Keratinocyte (primary cell): ENCODE results near the gene RALGPS2. TPM values are rescaled to one million over a fixed set of nuclear protein-coding genes. Genes with fewer than 3 reads are reported as not detected.
"Not testable (repeated sequence)": the region's sequence is repeated elsewhere in the genome, so short reads cannot be mapped to it uniquely, and the experiment has no call there.

Experiments
- DNase-seq: peaks from one replicate; pipeline ENCODE4 v3.0.0-alpha.2; 2011; ENCODE audit warnings: low read depth, missing footprints, low spot score
- FAIRE-seq: peaks from 2 replicates; lab custom pipeline; 2011; peaks lifted over from hg19 to GRCh38; lab: Jason Lieb, UNC
- H2AFZ ChIP-seq: 2 replicates; pipeline ENCODE4 v1.6.0; 2012; ENCODE audit warnings: low read length, control low read depth, inconsistent platforms; ENCODE audit not compliant: control insufficient read depth
- H3K27ac ChIP-seq: 2 replicates; pipeline ENCODE4 v1.5.1; 2011; ENCODE audit warnings: low read length; ENCODE audit not compliant: control insufficient read depth, insufficient read depth
- H3K27me3 ChIP-seq: 3 replicates; pipeline ENCODE4 v1.6.0; 2011; ENCODE audit warnings: low read length; ENCODE audit not compliant: control insufficient read depth, insufficient read depth; ENCODE audit errors: extremely low read depth
- H3K36me3 ChIP-seq, 2 experiments: 2 replicates in 1 of 2; 3 replicates in 1 of 2; pipeline ENCODE4 v1.5.1; 2011; ENCODE audit warnings: low read length in 2 of 2, mild to moderate bottlenecking in 1 of 2; ENCODE audit not compliant: control insufficient read depth in 2 of 2, insufficient read depth in 2 of 2; ENCODE audit errors: extremely low read depth in 1 of 2
- H3K4me1 ChIP-seq: 3 replicates; pipeline ENCODE4 v1.5.1; 2011; ENCODE audit warnings: low read length; ENCODE audit not compliant: control insufficient read depth, insufficient read depth; ENCODE audit errors: extremely low read depth
- H3K4me2 ChIP-seq: 3 replicates; pipeline ENCODE4 v1.6.0; 2011; ENCODE audit warnings: low read depth, low read length; ENCODE audit not compliant: control insufficient read depth, insufficient read depth; ENCODE audit errors: extremely low read depth
- H3K4me3 ChIP-seq, 3 experiments: fragments of 200-600 bp in 1 of 3; sonication (generic) in 1 of 3; 2 replicates in 2 of 3; 3 replicates in 1 of 3; pipeline ENCODE4 v1.5.1; 2011 to 2016; ENCODE audit warnings: low read length in 3 of 3, mild to moderate bottlenecking in 3 of 3, control low read depth in 2 of 3, inconsistent platforms in 1 of 3, low read depth in 1 of 3, mixed read lengths in 1 of 3, mixed run types in 1 of 3, moderate library complexity in 1 of 3; ENCODE audit not compliant: control insufficient read depth in 2 of 3, insufficient read depth in 2 of 3; ENCODE audit errors: extremely low read depth in 1 of 3
- H3K79me2 ChIP-seq: 2 replicates; pipeline ENCODE4 v1.6.0; 2012; ENCODE audit warnings: low read length; ENCODE audit not compliant: control insufficient read depth, insufficient read depth
- H3K9ac ChIP-seq: 3 replicates; pipeline ENCODE4 v1.6.0; 2011; ENCODE audit warnings: low read length; ENCODE audit not compliant: control insufficient read depth, insufficient read depth; ENCODE audit errors: extremely low read depth
- H3K9me1 ChIP-seq: 3 replicates; pipeline ENCODE4 v1.6.0; 2011; ENCODE audit warnings: low read length; ENCODE audit not compliant: control insufficient read depth, insufficient read depth; ENCODE audit errors: extremely low read depth
- H3K9me3 ChIP-seq: 2 replicates; pipeline ENCODE4 v1.5.1; 2012; ENCODE audit warnings: low read depth, low read length; ENCODE audit not compliant: control insufficient read depth
- H4K20me1 ChIP-seq: 3 replicates; pipeline ENCODE4 v1.6.0; 2011; ENCODE audit warnings: low read length; ENCODE audit not compliant: control insufficient read depth, insufficient read depth; ENCODE audit errors: extremely low read depth
- EZH2 ChIP-seq: IDR thresholded peaks from one replicate; pipeline ENCODE4 v1.6.1; 2012; ENCODE audit warnings: inconsistent platforms, mild to moderate bottlenecking, low read length, moderate library complexity
- dilution Hi-C: fragments of 300-500 bp; cut with MboI; formaldehyde crosslinking; loops from one replicate; pipeline ENCODE4 v1.7.0; 2020; ENCODE audit warnings: low sequenced_read_pairs; ENCODE audit not compliant: extremely low pct_ligation_motif_present
- polyA plus RNA-seq, 5 experiments: library from polyadenylated mRNA; depleted of rRNA in 3 of 5; stranded (reverse) in 3 of 5; stranded (forward) in 1 of 5; unstranded in 1 of 5; fragments of >200 nt; gene quantifications; 1 replicate in 1 of 5; 2 replicates in 3 of 5; 3 replicates in 1 of 5; pipeline versions ENCODE4 v1.2.1 to v1.2.3, GENCODE V29; 2011 to 2012; ENCODE audit warnings: missing spikeins in 2 of 5, low read depth in 1 of 5, low replicate concordance in 1 of 5
- TF ChIP-seq, protein P1 (sequence below), 3 experiments: IDR thresholded peaks in 1 of 3; conservative IDR thresholded peaks in 1 of 3; optimal IDR thresholded peaks in 1 of 3; 2 replicates in 2 of 3; 3 replicates in 1 of 3; pipeline versions ENCODE3 to v1.5.1; 2011; ENCODE audit warnings: low read length in 3 of 3, mild to moderate bottlenecking in 3 of 3, moderate library complexity in 2 of 3, control low read depth in 1 of 3, inconsistent platforms in 1 of 3; ENCODE audit not compliant: insufficient read depth in 2 of 3; ENCODE audit errors: extremely low read depth in 1 of 3

Gene RALGPS2
- polyA plus RNA-seq, 1 donor (not counting 4 experiments of a cell fraction or from before 2014, with no cell fraction given), result 14.8 TPM

GRCh38 chr1:178947677-178947981 lies 222.6 kb downstream of the RALGPS2 start:
- no peak overlapping the region for H3K4me2 ChIP-seq
- DNase-seq (no peak), FAIRE-seq (no peak)
- no peak for TF ChIP-seq EZH2
- TF ChIP-seq, protein P1, sequence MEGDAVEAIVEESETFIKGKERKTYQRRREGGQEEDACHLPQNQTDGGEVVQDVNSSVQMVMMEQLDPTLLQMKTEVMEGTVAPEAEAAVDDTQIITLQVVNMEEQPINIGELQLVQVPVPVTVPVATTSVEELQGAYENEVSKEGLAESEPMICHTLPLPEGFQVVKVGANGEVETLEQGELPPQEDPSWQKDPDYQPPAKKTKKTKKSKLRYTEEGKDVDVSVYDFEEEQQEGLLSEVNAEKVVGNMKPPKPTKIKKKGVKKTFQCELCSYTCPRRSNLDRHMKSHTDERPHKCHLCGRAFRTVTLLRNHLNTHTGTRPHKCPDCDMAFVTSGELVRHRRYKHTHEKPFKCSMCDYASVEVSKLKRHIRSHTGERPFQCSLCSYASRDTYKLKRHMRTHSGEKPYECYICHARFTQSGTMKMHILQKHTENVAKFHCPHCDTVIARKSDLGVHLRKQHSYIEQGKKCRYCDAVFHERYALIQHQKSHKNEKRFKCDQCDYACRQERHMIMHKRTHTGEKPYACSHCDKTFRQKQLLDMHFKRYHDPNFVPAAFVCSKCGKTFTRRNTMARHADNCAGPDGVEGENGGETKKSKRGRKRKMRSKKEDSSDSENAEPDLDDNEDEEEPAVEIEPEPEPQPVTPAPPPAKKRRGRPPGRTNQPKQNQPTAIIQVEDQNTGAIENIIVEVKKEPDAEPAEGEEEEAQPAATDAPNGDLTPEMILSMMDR (optimal IDR thresholded peaks at IDR 0.05 in 1 of 3, IDR thresholded peaks at IDR 0.05 in 1 of 3, conservative IDR thresholded peaks at IDR 0.05 in 1 of 3; ENCODE audit: extremely low read depth in 1 of 3, insufficient read depth in 2 of 3, low read length in 3 of 3), result no peak
- no peaks in the 10 kb centered on the region for H3K9me1 ChIP-seq
- no peaks in the 10 kb centered on the region for H3K36me3 ChIP-seq
- no peaks in the 10 kb centered on the region for H3K79me2 ChIP-seq
- no peak overlapping the region for H3K27ac ChIP-seq
- dilution Hi-C loops, result no loop called here
- H4K20me1 ChIP-seq, result no peaks in the 10 kb centered on the region
- no peaks in the 10 kb centered on the region for H3K27me3 ChIP-seq
- no peak overlapping the region for H2AFZ ChIP-seq
- H3K9me3 ChIP-seq, result no peaks in the 10 kb centered on the region
- no peak overlapping the region for H3K9ac ChIP-seq
- H3K4me3 ChIP-seq, result no peak overlapping the region
- H3K4me1 ChIP-seq, result peaks cover 10% of the 10 kb centered on the region

DNA sequence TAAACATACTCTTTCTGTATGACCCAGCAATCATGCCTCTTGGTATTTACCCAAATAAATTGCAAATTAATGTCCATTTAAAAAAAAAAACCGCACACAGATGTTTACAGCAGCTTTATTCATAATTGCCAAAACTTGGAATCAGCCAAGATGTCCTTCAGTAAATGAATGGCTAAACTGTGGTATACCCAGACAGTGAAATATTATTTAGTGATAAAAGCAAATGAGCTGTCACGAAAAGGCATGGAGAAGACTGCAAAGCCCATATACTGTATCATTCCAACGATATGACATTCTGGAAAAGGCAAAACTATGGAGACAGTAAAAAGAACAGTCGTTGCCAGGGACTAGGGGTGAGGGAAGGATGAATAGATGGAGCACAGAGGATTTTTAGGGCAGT lies 223.6 kb downstream of the RALGPS2 start:
- H4K20me1 ChIP-seq, result no peaks in the 10 kb centered on the region
- no peaks in the 10 kb centered on the region for H3K79me2 ChIP-seq
- no peak overlapping the region for H3K27ac ChIP-seq
- H3K27me3 ChIP-seq, result no peaks in the 10 kb centered on the region
- DNase-seq, result no peak
- dilution Hi-C loops, result no loop called here
- H3K9me3 ChIP-seq, result no peaks in the 10 kb centered on the region
- FAIRE-seq, result no peak
- no peak overlapping the region for H3K4me2 ChIP-seq
- H3K9me1 ChIP-seq, result no peaks in the 10 kb centered on the region
- H3K9ac ChIP-seq, result no peak overlapping the region
- peaks cover 7% of the 10 kb centered on the region for H3K4me1 ChIP-seq
- H3K36me3 ChIP-seq, result no peaks in the 10 kb centered on the region
- H3K4me3 ChIP-seq, result no peak overlapping the region
- H2AFZ ChIP-seq, result no peak overlapping the region
- TF ChIP-seq, protein P1 (optimal IDR thresholded peaks at IDR 0.05 in 1 of 3, IDR thresholded peaks at IDR 0.05 in 1 of 3, conservative IDR thresholded peaks at IDR 0.05 in 1 of 3; ENCODE audit: extremely low read depth in 1 of 3, insufficient read depth in 2 of 3, low read length in 3 of 3), result no peak
- no peak for TF ChIP-seq EZH2

DNA sequence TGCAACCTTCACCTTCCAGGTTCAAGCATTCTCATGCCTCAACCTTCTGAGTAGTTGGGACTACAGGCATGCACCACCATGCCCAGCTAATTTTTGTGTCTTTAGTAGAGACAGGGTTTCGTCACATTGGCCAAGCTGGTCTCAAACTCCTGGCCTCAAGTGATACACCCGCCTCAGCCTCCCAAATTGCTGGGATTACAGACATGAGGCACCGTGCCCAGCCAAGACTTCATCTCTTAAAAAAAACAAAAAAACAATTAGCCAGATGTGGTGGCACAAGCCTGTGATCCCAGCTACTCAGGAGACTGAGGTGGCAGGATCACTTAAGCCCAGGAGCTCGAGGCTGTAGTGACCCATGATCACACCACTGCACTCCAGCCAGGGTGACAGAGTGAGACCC lies 224.8 kb downstream of the RALGPS2 start:
- H4K20me1 ChIP-seq, H2AFZ ChIP-seq, DNase-seq, H3K27me3 ChIP-seq, H3K79me2 ChIP-seq, H3K9me3 ChIP-seq, H3K4me2 ChIP-seq, H3K4me3 ChIP-seq, dilution Hi-C loops, H3K9ac ChIP-seq, H3K27ac ChIP-seq, FAIRE-seq, H3K36me3 ChIP-seq, H3K4me1 ChIP-seq, H3K9me1 ChIP-seq: not testable (repeated sequence)
